HepG2 (cell line): ENCODE data around the gene TST. TPM values are rescaled to one million over a fixed set of nuclear protein-coding genes. Genes with fewer than 3 reads are reported as not detected.

ENCODE experiments used
- DZIP1 ChIP-seq: sonication (generic); formaldehyde crosslinking; IDR thresholded peaks from 2 replicates; pipeline ENCODE4 v1.5.0; 2020; ENCODE audit warnings: mild to moderate bottlenecking, missing genetic modification reagents
- HMGXB4 ChIP-seq, 2 experiments: sonication (generic) in 1 of 2; formaldehyde crosslinking in 1 of 2; IDR thresholded peaks; 2 replicates each; pipeline versions ENCODE4 v1.4.0 to v1.6.1; 2018 to 2020; ENCODE audit warnings: missing genetic modification reagents in 2 of 2, borderline replicate concordance in 1 of 2, low read depth in 1 of 2, mild to moderate bottlenecking in 1 of 2, missing biosample characterization in 1 of 2
- KDM2A ChIP-seq: sonication (generic); formaldehyde crosslinking; IDR thresholded peaks from 2 replicates; pipeline ENCODE4 v1.4.0; 2020; ENCODE audit warnings: low read depth, missing genetic modification reagents, borderline replicate concordance
- KLF12 ChIP-seq: sonication (generic); formaldehyde crosslinking; IDR thresholded peaks from 2 replicates; pipeline ENCODE4 v1.4.0; 2020; ENCODE audit warnings: missing genetic modification reagents, borderline replicate concordance
- MED1 ChIP-seq: sonication (generic); formaldehyde crosslinking; IDR thresholded peaks from 2 replicates; pipeline ENCODE4 v1.4.0; 2020; ENCODE audit warnings: missing genetic modification reagents
- MLXIP ChIP-seq: sonication (generic); formaldehyde crosslinking; IDR thresholded peaks from 2 replicates; pipeline ENCODE4 v1.9.0; 2021; ENCODE audit warnings: missing genetic modification reagents, borderline replicate concordance
- MXD4 ChIP-seq: IDR thresholded peaks from 2 replicates; pipeline ENCODE4 v1.6.1; 2016; ENCODE audit warnings: mild to moderate bottlenecking, missing biosample characterization, missing genetic modification reagents
- MXI1 ChIP-seq: IDR thresholded peaks from 3 replicates; pipeline ENCODE4 v1.6.1; 2012; ENCODE audit warnings: low read depth, low read length, inconsistent platforms, borderline replicate concordance
- MYC ChIP-seq: sonication (generic); formaldehyde crosslinking; IDR thresholded peaks from 2 replicates; pipeline ENCODE4 v1.9.0; 2021; ENCODE audit warnings: missing genetic modification reagents, borderline replicate concordance
- MYNN ChIP-seq: sonication (generic); formaldehyde crosslinking; IDR thresholded peaks from 2 replicates; pipeline ENCODE4 v1.4.0; 2020; ENCODE audit warnings: mild to moderate bottlenecking, low read depth, missing genetic modification reagents
- NONO ChIP-seq, 2 experiments: fragments of 450-650 bp in 1 of 2; sonication (generic) in 1 of 2; formaldehyde crosslinking in 1 of 2; IDR thresholded peaks in 1 of 2; conservative IDR thresholded peaks in 1 of 2; 2 replicates each; pipeline versions ENCODE4 v1.6.1 to v1.8.0; 2017 to 2022; ENCODE audit warnings: mild to moderate bottlenecking in 1 of 2, missing genetic modification reagents in 1 of 2, moderate library complexity in 1 of 2
- POLR2G ChIP-seq: fragments of 200-400 bp; formaldehyde crosslinking; IDR thresholded peaks from 2 replicates; pipeline ENCODE4 v1.6.1; 2018; ENCODE audit warnings: mild to moderate bottlenecking, low read depth, low read length, moderate library complexity
- RARA ChIP-seq: IDR thresholded peaks from 2 replicates; pipeline ENCODE4 v1.6.1; 2016; ENCODE audit warnings: missing genetic modification reagents, missing compliant biosample characterization
- YEATS4 ChIP-seq: sonication (generic); formaldehyde crosslinking; IDR thresholded peaks from 2 replicates; pipeline ENCODE4 v1.4.0; 2020; ENCODE audit warnings: missing genetic modification reagents, borderline replicate concordance
- ZBTB20 ChIP-seq: sonication (generic); formaldehyde crosslinking; IDR thresholded peaks from 2 replicates; pipeline ENCODE4 v1.8.1; 2023; ENCODE audit warnings: missing genetic modification reagents, low read depth, mild to moderate bottlenecking, borderline replicate concordance
- ZFY ChIP-seq: sonication (generic); formaldehyde crosslinking; IDR thresholded peaks from 2 replicates; pipeline ENCODE4 v1.4.0; 2020; ENCODE audit warnings: missing genetic modification reagents
- ZNF580 ChIP-seq: IDR thresholded peaks from 2 replicates; pipeline ENCODE4 v1.6.1; 2016; ENCODE audit warnings: low read depth, borderline replicate concordance
- ZNF607 ChIP-seq: sonication (generic); formaldehyde crosslinking; IDR thresholded peaks from 2 replicates; pipeline ENCODE4 v1.5.1; 2020; ENCODE audit warnings: missing genetic modification reagents, mild to moderate bottlenecking, borderline replicate concordance
- ZNF652 ChIP-seq: IDR thresholded peaks from 2 replicates; pipeline ENCODE4 v1.6.1; 2016; ENCODE audit warnings: low read depth, borderline replicate concordance
- ZNF7 ChIP-seq: IDR thresholded peaks from 2 replicates; pipeline ENCODE4 v1.6.1; 2016; ENCODE audit warnings: missing biosample characterization, missing genetic modification reagents
- ZNF720 ChIP-seq: sonication (generic); formaldehyde crosslinking; IDR thresholded peaks from 2 replicates; pipeline ENCODE4 v1.4.0; 2020; ENCODE audit warnings: missing genetic modification reagents
- ZNF878 ChIP-seq: sonication (generic); formaldehyde crosslinking; IDR thresholded peaks from 2 replicates; pipeline ENCODE4 v1.8.1; 2023; ENCODE audit warnings: mild to moderate bottlenecking, missing genetic modification reagents, moderate library complexity
- polyA plus RNA-seq, 8 experiments: library from polyadenylated mRNA; depleted of rRNA in 3 of 8; stranded (reverse) in 7 of 8; unstranded in 1 of 8; fragments of >200 nt; fragmentation: Illumina TruSeq in 4 of 8; extraction: Trizol in 4 of 8; gene quantifications; 2 replicates each; pipeline versions ENCODE4 v1.2.1 to v1.2.3, GENCODE V29; 2011 to 2016; ENCODE audit warnings: low read depth in 4 of 8, missing spikeins in 1 of 8, mixed read lengths in 1 of 8; ENCODE audit not compliant: insufficient read depth in 1 of 8
- total RNA-seq, 5 experiments: library from RNA; depleted of rRNA; stranded (reverse); fragments of >200 nt; fragmentation: Illumina TruSeq; extraction: Trizol; gene quantifications; 2 replicates each; pipeline ENCODE4 v1.2.3, GENCODE V29; 2016; ENCODE audit warnings: low read depth in 1 of 5

The TST gene
- total and polyA plus RNA-seq, 2 of the 13 experiments (the other 11 are each of a cell fraction or from before 2014, with no cell fraction given), result 44.6 to 63.6 TPM

GRCh38 chr22:37020192-37020479 is 889 bp upstream of the TST start (continued):
- TF ChIP-seq ZNF580 (CRISPR knock-in tag) (0 out of 2 replicates have a peak, but pooled peaks have one; percentile 12), RARA (peak; percentile 5; the same call in 1 of the 2 replicates), MYNN (CRISPR knock-in tag) (no peak), KLF12 (CRISPR knock-in tag) (peak; percentile 28; the same call in 1 of the 2 replicates), DZIP1 (CRISPR knock-in tag) (no peak), MYC (CRISPR knock-in tag) (peak; percentile 85; the same call in 1 of the 2 replicates), YEATS4 (CRISPR knock-in tag) (peak; percentile 50; the same call in 1 of the 2 replicates), ZNF720 (CRISPR knock-in tag) (no peak), MXD4 (CRISPR knock-in tag) (0 out of 2 replicates have a peak, but pooled peaks have one; percentile 30), MXI1 (peak; percentile 28; the same call in 1 of the 3 replicates), ZNF7 (CRISPR knock-in tag) (no peak), MED1 (CRISPR knock-in tag) (peak; percentile 51; the same call in 1 of the 2 replicates), ZNF607 (CRISPR knock-in tag) (no peak), HMGXB4 (CRISPR knock-in tag; IDR thresholded peaks at IDR 0.05; ENCODE audit: borderline replicate concordance in 1 of 2, low read depth in 1 of 2) (peak in 1 of 2 experiments; percentile 18; a peak in 1 of 4 replicates), ZFY (CRISPR knock-in tag) (peak; percentile 84), POLR2G (peak; percentile 28; the same call in 1 of the 2 replicates), ZNF878 (0 out of 2 replicates have a peak, but pooled peaks have one; percentile 33), NONO (IDR thresholded peaks at IDR 0.05) (no peak), NONO (CRISPR knock-in tag; conservative IDR thresholded peaks at IDR 0.05) (0 out of 2 replicates have a peak, but pooled peaks have one; percentile 3), KDM2A (CRISPR knock-in tag) (peak; percentile 31; the same call in 1 of the 2 replicates), MLXIP (CRISPR knock-in tag) (no peak), ZBTB20 (0 out of 2 replicates have a peak, but pooled peaks have one; percentile 16), ZNF652 (no peak)
